ENCODE data around the gene ITGB4.
"Not testable (repeated sequence)": the region's sequence is repeated elsewhere in the genome, so short reads cannot be mapped to it uniquely, and the experiment has no call there.

ITGB4 gene

DNA sequence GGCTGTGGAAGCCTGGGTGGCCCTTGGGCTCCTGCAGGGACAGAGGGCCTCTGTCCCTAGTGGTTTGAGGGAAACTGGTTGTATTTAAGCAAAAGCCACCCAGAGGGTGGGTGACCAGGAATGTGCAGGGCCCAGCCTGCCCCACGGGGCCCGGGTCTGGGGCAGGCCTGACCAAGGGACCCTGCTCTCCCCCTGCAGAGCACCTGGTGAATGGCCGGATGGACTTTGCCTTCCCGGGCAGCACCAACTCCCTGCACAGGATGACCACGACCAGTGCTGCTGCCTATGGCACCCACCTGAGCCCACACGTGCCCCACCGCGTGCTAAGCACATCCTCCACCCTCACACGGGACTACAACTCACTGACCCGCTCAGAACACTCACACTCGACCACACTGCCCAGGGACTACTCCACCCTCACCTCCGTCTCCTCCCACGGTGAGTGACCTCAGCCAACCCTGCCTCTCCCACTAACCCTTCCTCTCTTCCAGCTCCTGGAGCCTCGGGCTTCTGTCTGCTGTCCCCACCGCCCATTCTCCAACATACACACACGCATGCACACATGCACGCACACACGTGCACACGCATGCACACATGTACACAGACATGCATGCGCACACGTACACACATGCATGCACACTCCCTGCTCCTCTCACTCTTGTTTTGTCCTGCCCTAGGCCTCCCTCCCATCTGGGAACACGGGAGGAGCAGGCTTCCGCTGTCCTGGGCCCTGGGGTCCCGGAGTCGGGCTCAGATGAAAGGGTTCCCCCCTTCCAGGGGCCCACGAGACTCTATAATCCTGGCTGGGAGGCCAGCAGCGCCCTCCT, 33.3 kb downstream of the ITGB4 start:
- no peak for DNase-seq

DNA sequence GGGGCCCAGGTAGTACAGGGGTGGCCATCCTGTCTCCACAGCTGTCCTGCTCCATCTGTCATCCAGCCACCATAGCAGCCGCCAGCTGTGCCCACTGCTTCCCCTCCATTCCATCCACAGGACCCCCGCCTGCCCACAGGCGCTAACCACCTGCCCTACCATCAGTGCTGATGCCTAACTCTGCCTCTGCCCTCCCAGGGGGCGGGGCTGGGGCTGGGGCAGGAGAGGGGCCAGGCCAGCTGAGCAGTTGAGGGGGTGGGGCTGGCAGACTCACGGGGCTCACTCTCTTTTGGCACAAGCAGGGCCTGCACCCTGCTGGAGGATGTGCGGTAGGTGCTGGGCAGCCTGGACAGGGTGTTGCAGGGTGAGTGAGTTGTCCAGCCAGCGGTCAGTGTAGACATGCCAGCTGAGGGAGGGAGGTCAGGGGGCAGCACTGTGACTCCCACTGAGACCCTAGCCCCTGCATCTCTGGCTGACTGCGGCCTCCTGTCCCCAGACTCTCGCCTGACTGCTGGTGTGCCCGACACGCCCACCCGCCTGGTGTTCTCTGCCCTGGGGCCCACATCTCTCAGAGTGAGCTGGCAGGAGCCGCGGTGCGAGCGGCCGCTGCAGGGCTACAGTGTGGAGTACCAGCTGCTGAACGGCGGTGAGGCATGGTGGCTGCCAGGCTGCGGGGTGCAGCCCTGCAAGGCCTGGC, 34.1 kb downstream of the ITGB4 start:
- peak; percentile 78 for DNase-seq

DNA sequence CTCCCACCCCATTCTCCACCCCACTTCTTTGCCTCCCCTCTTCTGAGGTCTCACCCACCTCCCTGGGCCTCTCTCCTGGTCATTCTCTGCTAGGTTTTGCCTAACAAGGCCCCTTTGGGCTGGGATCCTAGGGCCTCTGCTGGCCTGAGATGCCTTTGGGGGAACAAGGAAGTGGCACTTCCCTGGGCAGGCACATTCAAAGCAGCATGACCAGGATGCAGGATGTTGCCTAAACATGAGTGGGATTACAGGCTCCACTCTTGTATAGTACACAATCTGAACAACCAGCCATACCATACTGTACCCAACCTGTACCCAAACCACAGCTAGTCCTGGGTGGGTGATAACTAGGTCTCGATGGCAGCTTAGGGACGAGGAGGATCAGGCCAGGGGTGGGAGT, 34.7 kb downstream of the ITGB4 start:
- DNase-seq, result no peak

DNA sequence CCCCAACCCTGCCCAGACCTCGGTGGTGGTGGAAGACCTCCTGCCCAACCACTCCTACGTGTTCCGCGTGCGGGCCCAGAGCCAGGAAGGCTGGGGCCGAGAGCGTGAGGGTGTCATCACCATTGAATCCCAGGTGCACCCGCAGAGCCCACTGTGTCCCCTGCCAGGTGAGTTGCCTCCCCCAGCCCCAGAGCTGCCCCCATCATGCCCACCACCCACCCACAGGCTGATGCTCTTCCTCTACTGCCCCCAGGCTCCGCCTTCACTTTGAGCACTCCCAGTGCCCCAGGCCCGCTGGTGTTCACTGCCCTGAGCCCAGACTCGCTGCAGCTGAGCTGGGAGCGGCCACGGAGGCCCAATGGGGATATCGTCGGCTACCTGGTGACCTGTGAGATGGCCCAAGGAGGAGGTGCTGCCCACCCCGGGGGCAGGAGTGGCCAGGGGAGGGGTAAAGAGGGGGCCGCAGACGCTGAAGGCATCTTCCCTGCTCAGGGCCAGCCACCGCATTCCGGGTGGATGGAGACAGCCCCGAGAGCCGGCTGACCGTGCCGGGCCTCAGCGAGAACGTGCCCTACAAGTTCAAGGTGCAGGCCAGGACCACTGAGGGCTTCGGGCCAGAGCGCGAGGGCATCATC, 35.3 kb downstream of the ITGB4 start:
- no peak for DNase-seq

DNA sequence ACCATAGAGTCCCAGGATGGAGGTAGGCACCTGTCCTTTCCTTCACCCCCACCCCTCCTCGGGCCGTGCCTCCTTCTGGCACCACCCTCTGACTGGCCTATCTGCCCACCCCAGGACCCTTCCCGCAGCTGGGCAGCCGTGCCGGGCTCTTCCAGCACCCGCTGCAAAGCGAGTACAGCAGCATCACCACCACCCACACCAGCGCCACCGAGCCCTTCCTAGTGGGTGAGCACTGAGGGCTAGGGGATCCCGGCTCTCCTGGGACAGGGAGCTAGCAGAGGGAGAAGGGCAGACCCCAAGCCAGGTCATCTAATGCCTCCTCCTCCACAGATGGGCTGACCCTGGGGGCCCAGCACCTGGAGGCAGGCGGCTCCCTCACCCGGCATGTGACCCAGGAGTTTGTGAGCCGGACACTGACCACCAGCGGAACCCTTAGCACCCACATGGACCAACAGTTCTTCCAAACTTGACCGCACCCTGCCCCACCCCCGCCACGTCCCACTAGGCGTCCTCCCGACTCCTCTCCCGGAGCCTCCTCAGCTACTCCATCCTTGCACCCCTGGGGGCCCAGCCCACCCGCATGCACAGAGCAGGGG, 35.9 kb downstream of the ITGB4 start:
- no peak for DNase-seq

DNA sequence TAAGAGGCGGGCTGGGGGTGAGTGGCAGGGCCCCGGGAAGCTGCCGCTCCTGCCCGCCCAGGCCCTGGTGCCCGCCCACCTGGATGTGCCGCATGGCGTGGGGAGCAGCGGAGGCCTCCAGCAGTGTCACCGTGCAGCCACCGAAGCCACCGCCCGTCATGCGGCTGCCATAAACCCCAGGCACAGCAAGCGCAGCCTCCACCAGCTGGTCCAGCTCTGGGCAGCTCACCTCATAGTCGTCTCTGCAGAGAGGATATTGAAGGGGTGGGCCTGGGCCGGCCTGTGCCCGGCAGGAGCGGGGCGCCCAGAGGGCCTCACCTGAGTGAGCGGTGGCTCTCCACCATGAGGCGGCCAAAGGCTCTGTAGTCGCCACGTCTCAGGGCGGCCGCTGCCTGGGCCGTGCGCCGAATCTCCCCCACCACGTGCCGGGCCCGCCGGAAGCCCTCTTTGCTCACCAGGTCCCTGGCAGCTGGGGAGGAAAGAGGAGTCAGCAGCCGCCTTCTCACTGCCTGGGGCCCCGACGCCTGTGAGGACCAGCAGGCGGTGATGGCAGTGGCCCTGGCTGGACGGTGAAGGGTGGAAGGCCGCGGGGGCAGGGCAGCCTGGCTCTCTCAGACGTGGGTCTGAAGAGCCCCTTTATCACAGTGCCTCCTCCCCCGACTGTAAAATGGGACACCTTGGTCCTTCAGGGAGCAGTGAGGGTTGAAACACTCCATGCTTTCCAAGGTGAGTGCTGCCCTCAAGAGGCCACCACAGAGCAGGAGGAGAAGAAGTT, 37.1 kb downstream of the ITGB4 start:
- DNase-seq, result no peak

DNA sequence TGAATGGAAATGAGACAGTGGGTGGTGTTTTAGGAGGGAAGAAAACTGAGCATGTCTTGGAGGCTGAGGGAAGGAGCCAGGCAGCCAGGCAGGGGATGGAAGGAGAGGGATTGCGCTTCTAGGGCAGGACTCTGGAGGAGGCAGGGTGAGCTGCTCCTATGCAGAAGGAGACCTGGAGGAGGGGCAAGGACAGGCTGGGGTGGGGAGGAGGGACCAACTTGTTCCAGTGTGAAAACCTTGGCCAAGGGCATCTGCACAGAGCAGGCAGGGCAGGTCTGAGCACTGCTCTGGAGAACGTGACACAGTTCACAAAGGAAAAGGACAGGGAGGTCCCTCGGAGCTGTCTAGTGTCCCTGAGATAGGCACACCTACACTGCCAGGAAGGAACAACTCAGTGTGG, 38.2 kb downstream of the ITGB4 start:
- no peak for DNase-seq

- not testable (repeated sequence) for DNase-seq
Measured at GRCh38 chr17:75759978-75760640, 38.9 kb downstream of the ITGB4 start.

DNA sequence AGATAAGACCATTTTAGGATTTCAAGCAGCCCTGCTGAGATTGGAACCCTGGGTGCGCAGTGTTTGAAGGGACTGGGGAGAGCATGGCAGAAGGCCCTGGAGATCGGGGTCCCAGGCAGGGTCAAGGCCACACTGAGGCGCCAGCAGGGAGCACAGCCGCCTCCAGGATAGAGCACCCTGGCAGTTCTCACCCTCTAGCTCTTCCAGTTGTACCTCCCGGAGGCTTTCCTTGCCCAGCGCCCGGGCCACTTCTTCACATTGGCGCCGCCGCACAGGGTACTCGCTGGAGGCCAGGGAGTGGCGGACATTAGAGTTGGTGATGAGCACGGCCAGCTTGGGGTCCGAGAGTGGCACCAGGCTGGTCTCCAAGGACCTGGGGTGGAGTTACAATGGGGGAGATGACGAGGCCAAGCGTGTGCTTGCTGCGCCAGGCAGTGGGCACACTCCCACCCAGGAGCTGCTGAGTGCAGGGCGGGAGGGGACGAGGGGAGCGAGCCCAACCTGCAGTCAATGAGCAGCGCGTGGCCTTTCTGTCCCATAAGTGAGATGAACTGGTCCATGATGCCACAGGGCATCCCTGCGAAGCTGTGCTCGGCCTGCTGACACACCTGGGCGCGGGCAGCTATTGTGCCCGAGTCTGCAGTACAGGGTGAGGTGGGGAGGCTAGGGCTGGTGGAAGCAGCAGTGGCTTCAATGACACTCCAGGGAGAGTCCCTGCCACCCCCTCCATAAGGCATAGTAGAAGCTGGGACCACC, 41.4 kb downstream of the ITGB4 start:
- no peak for DNase-seq

GRCh38 chr17:75763269-75763607, 42.0 kb downstream of the ITGB4 start:
- DNase-seq, result no peak

DNA sequence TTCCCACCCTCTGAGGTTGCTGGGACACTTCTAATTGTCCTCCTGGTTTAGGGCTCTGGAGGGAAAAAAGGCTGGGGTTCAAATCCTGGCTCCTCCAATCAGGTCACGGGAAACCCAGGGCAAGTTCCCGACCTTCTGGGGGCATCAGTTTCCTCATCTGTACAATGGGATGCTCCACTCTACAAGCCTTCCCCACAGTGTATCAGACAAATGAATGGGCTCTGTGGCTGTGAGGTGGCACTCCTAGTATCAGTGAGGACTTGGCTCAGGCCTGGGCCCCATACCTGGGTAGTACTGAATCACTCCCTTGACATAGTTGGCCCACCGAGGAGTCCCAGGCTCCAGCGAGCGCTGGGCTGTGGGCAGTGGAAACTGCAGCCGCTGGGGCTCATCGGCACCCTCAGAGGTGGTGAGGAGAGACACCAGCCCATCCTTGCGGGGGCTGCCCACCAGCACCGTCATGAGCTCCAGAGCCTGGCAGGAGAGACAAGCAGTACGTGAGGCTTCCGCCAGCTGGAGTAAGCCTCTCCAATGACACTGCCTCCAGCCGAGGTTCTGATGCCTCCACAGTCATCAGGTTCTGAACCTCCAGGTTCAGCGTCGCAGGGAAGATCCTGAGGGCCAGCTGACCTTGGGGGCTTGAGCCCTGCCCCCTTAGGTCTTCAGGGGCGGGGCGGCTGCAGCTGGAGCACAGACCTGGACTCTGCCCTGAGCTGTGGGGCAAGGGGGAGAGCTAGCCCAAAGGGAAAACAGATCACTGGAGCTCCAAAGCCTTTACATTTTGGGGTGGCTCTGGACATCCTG, 42.6 kb downstream of the ITGB4 start:
- DNase-seq, result no peak

- DNase-seq, result no peak
Measured at GRCh38 chr17:75764417-75764710, 43.1 kb downstream of the ITGB4 start.

GRCh38 chr17:75764711-75765421, 43.6 kb downstream of the ITGB4 start, which contains the start of gene GALK1:
Gene GALK1 (minus strand): TSS chr17:75765192. CDS start chr17:75765136, 56 bp downstream.
- peak; percentile 85 for DNase-seq

GRCh38 chr17:75765981-75766380, 44.7 kb downstream of the ITGB4 start:
- no peak for DNase-seq

GRCh38 chr17:75767881-75768280, 46.6 kb downstream of the ITGB4 start:
- no peak for DNase-seq

GRCh38 chr17:75769536-75769935, 48.3 kb downstream of the ITGB4 start:
- no peak for DNase-seq

DNA sequence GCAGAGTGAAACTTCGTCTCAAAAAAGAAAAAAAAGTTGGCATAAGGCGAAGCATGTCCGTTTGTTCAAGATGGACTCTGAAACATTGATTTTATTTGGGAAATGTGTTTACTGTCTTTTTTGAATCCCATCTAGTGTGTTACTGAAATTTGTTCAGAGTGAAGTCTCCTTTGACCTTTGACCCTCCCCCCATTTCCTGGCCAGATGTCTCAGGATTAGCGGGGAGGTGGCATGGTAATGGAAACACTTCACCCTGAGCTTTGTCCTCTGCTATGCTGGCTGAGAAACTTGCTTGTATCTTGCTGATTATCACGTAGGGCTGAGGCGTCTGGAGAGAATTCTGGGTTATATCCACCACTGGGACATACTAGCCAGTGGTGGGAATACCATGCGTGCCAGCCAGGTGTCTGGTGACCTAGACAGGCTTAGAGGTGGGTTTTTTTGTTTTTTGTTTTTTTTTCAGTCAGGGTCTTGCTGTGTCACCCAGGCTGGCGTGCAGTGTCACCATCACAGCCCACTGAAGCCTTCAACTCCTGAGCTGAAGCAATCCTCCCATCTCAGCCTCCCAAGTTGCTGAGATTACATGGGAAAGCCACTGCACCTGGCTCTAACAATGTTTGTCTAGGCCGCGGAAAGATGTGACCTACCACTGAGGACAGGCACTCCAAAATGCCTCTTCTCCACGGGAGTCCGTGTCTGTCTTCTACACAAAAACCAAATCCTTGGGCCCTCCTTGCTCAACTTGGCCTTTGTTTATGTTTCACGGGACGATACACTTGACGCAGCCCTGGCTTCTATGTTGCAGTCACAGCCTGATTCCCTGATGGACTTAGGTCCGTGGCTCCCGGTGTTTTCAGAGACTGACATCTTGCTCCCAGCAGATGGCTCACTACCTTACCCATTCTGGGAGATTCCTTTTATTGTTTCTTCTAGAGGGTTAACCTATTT, 50.3 kb downstream of the ITGB4 start:
- no peak for DNase-seq

DNA sequence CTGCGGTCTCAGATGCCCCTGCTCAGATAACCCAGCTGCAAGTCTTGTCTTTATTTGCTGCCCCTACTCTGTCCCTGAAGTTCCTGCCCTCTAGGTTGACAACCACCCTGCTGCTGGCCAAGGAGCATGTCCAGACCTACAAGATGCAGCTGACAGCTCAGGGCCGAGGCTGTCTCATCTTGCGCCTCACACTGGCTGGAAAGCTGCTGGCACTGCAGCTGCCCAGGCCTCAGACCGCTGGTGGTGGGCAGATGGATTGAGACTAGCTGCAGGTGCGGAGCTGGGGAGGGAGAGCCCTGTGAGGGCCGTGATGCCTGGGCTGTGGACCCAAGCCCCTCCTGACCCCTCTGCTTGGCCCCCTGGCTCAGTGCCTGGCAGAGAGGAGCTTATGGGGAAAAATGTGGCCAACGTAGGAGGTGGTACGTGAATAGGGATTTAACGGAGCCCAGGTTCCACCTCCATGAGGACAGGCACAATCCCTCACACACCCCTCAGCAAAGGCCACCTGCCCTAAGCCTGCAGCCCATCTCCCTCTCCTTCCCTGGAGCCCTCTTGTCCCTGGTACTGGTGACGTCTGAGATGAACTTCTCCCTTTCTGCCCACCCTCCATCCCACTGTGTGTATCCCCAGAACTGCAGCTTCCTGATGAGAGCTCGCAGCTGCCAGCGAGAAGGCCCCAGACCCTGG, 52.0 kb downstream of the ITGB4 start:
- DNase-seq, result no peak

Measured in T1000 (cell line).